ENCODE measurements around the gene ARMC9.

The ARMC9 gene

DNA sequence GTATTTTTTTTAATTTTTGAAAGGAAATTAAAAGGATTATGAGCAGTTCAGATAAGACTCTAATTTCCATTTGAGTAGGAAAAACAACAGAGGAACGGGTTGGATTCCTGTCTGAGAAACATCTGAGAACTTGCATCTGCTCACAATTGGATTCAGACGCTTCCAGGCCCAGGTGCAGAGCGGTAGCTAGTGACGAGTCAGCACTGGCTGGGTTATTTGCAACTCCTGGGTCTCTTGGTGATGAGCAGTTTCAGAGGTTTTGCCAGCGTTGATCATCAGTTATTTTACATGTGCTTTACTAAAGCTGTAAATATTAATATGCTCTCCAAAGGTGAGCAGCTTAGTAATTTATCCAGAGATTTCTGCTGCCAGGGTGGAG lies 158.0 kb downstream of the ARMC9 start:
- Mint-ChIP-seq H3K27me3 (no peaks in the 10 kb centered on the region), H3K4me3 (no peak overlapping the region), H3K27ac (ENCODE audit: low read depth) (no peak overlapping the region), H3K9me3 (no peaks in the 10 kb centered on the region), H3K36me3 (ENCODE audit: insufficient read depth) (peaks cover 2% of the 10 kb centered on the region), H3K4me1 (no peaks in the 10 kb centered on the region)
- no peak for DNase-seq (ENCODE audit: low spot score in 2 of 2)
- no peak for ATAC-seq (replicated peaks; ENCODE audit: extremely low read depth, poor library complexity, severe bottlenecking)

GRCh38 chr2:231357048-231357447 lies 158.6 kb downstream of the ARMC9 start:
- Mint-ChIP-seq H3K4me3 (no peak overlapping the region), H3K4me1 (no peaks in the 10 kb centered on the region), H3K9me3 (no peaks in the 10 kb centered on the region), H3K27ac (ENCODE audit: low read depth) (no peak overlapping the region), H3K36me3 (ENCODE audit: insufficient read depth) (peaks cover 2% of the 10 kb centered on the region), H3K27me3 (no peaks in the 10 kb centered on the region)
- DNase-seq (ENCODE audit: low spot score in 2 of 2) (no peak), ATAC-seq (replicated peaks; ENCODE audit: extremely low read depth, poor library complexity, severe bottlenecking) (no peak)

GRCh38 chr2:231357931-231358330 lies 159.5 kb downstream of the ARMC9 start:
- no peak for DNase-seq (ENCODE audit: low spot score in 2 of 2)
- Mint-ChIP-seq H3K27ac (ENCODE audit: low read depth) (no peak overlapping the region), H3K4me1 (peaks cover 8% of the 10 kb centered on the region), H3K36me3 (ENCODE audit: insufficient read depth) (peaks cover 2% of the 10 kb centered on the region), H3K4me3 (no peak overlapping the region), H3K9me3 (no peaks in the 10 kb centered on the region), H3K27me3 (no peaks in the 10 kb centered on the region)
- no peak for ATAC-seq (replicated peaks; ENCODE audit: extremely low read depth, poor library complexity, severe bottlenecking)

DNA sequence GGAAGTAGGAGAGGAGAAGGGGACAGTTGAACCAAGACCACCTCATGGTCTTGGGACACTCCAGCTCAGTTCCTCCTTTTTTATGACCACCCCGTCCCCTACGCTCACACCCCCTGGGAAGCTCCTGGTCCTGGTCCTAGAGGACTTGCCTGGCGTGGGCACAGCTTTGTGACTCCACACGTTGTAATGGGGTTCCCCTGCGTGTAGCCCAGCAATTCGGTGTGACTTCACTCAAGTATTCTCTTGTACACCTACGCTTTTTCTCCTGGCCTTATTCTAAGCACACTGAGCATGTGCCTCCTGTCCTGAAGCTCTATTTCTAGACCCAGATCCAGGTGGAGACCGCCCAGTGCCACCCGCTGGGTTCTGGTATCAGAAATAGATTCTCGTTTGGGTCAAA lies 161.0 kb downstream of the ARMC9 start:
- Mint-ChIP-seq H3K27ac (ENCODE audit: low read depth) (no peak overlapping the region), H3K4me3 (no peak overlapping the region), H3K27me3 (no peaks in the 10 kb centered on the region), H3K9me3 (no peaks in the 10 kb centered on the region), H3K4me1 (peaks cover 9% of the 10 kb centered on the region), H3K36me3 (ENCODE audit: insufficient read depth) (no peaks in the 10 kb centered on the region)
- DNase-seq (ENCODE audit: low spot score in 2 of 2): no peak
- ATAC-seq (replicated peaks; ENCODE audit: extremely low read depth, poor library complexity, severe bottlenecking): no peak

GRCh38 chr2:231359948-231360347 lies 161.5 kb downstream of the ARMC9 start:
- DNase-seq (ENCODE audit: low spot score in 2 of 2) (no peak), ATAC-seq (replicated peaks; ENCODE audit: extremely low read depth, poor library complexity, severe bottlenecking) (no peak)
- Mint-ChIP-seq H3K27ac (ENCODE audit: low read depth) (no peak overlapping the region), H3K27me3 (no peaks in the 10 kb centered on the region), H3K4me3 (no peak overlapping the region), H3K9me3 (no peaks in the 10 kb centered on the region), H3K36me3 (ENCODE audit: insufficient read depth) (no peaks in the 10 kb centered on the region), H3K4me1 (peaks cover 9% of the 10 kb centered on the region)

DNA sequence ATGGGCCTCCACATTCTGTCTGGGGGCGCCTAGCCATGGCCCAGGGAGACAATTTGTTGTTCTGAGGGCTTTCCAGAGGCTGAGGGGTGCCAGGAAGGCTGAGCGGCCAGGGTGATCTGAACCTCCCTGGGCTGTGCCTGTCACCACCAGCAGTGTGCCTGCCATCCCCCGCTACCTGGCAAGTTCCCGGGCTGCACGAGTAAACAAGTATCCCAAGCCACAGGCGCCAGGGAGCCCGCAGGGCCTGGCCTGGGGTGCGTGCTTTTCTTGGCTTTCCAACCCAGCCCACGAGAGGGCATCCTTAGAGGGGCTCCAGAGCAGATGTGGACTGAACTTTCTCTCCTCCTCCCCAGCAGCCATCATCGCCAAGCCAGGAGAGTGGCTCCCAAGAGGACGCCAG lies 162.0 kb downstream of the ARMC9 start:
- Mint-ChIP-seq H3K9me3 (no peaks in the 10 kb centered on the region), H3K4me3 (no peak overlapping the region), H3K36me3 (ENCODE audit: insufficient read depth) (no peaks in the 10 kb centered on the region), H3K4me1 (peaks cover 9% of the 10 kb centered on the region), H3K27me3 (no peaks in the 10 kb centered on the region), H3K27ac (ENCODE audit: low read depth) (no peak overlapping the region)
- ATAC-seq (replicated peaks; ENCODE audit: extremely low read depth, poor library complexity, severe bottlenecking) (no peak), DNase-seq (ENCODE audit: low spot score in 2 of 2) (no peak)

GRCh38 chr2:231360881-231361371 lies 162.5 kb downstream of the ARMC9 start:
- ATAC-seq (replicated peaks; ENCODE audit: extremely low read depth, poor library complexity, severe bottlenecking): no peak
- Mint-ChIP-seq H3K4me1 (peaks cover 9% of the 10 kb centered on the region), H3K27me3 (no peaks in the 10 kb centered on the region), H3K36me3 (ENCODE audit: insufficient read depth) (no peaks in the 10 kb centered on the region), H3K27ac (ENCODE audit: low read depth) (no peak overlapping the region), H3K9me3 (no peaks in the 10 kb centered on the region), H3K4me3 (no peak overlapping the region)
- DNase-seq (ENCODE audit: low spot score in 2 of 2): no peak

- peak; percentile 46 for ATAC-seq (replicated peaks; ENCODE audit: extremely low read depth, poor library complexity, severe bottlenecking)
- no peaks in the 10 kb centered on the region for H3K9me3 Mint-ChIP-seq
- H3K27me3 Mint-ChIP-seq: no peaks in the 10 kb centered on the region
- H3K4me1 Mint-ChIP-seq: peaks cover 9% of the 10 kb centered on the region
- no peak for DNase-seq (ENCODE audit: low spot score in 2 of 2)
- no peak overlapping the region for H3K4me3 Mint-ChIP-seq
- H3K36me3 Mint-ChIP-seq (ENCODE audit: insufficient read depth): no peaks in the 10 kb centered on the region
- peak overlapping the region; percentile 48 for H3K27ac Mint-ChIP-seq (ENCODE audit: low read depth)
These were observed 163.5 kb downstream of the ARMC9 start for GRCh38 chr2:231361701-231362554.

DNA sequence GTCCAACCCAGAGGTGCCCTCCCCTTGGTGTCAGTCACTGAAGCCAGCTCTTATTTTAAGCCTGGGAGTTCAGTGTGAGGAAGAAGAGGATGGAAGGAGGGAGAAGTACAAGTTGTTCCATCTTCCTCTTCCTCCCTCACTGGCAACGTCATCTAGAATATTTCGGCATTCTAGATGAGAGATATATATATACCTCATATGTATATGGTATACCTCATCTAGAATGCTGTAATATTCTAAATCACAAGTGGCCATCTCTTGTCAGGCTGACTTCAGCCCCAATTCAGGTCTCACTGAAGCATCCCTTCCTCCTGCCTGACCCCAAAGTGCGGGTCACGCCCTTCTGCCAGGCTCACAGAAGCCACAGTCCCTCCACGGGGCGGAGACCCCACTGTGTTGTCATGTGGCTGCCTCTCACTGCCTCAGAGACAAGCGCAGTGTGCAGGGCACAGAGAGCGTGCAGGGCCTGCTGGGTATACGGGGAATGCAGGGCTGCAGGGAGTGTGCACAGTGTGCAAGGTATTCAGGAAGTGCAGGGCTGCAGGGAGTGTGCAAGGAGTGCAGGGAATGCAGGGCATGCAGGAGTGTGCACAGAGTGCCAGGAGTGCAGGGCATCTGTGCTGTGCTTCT lies 164.2 kb downstream of the ARMC9 start:
- DNase-seq (ENCODE audit: low spot score in 2 of 2) (no peak), ATAC-seq (replicated peaks; ENCODE audit: extremely low read depth, poor library complexity, severe bottlenecking) (no peak)
- H3K4me3 Mint-ChIP-seq: no peak overlapping the region
- H3K27ac Mint-ChIP-seq (ENCODE audit: low read depth): peak overlapping the region; percentile 48
- peaks cover 9% of the 10 kb centered on the region for H3K4me1 Mint-ChIP-seq
- no peaks in the 10 kb centered on the region for H3K9me3 Mint-ChIP-seq
- H3K36me3 Mint-ChIP-seq (ENCODE audit: insufficient read depth): no peaks in the 10 kb centered on the region
- H3K27me3 Mint-ChIP-seq: no peaks in the 10 kb centered on the region

DNA sequence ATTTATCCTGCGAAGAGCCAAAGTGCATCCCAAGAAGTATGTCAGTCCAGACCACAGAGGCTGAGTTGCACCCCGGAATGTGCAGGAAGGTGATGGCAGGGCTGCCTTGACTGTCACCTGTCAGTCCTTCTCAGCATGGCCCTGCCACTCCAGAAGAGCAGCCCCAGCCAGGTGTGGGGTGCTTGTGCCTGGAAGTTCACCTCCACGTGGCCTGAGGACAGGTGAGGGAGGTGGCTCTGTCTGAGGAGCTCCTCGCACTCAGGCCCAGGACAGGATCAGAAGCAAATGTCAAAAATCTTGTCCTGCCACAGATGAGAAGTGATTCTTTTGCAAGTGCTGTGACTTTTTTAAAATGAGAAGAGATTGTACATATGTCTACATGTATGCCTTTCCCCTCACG lies 165.6 kb downstream of the ARMC9 start:
- no peaks in the 10 kb centered on the region for H3K9me3 Mint-ChIP-seq
- DNase-seq (ENCODE audit: low spot score in 2 of 2) (no peak), ATAC-seq (replicated peaks; ENCODE audit: extremely low read depth, poor library complexity, severe bottlenecking) (no peak)
- no peak overlapping the region for H3K27ac Mint-ChIP-seq (ENCODE audit: low read depth)
- H3K4me3 Mint-ChIP-seq: no peak overlapping the region
- peaks cover 9% of the 10 kb centered on the region for H3K4me1 Mint-ChIP-seq
- H3K36me3 Mint-ChIP-seq (ENCODE audit: insufficient read depth): no peaks in the 10 kb centered on the region
- no peaks in the 10 kb centered on the region for H3K27me3 Mint-ChIP-seq

DNA sequence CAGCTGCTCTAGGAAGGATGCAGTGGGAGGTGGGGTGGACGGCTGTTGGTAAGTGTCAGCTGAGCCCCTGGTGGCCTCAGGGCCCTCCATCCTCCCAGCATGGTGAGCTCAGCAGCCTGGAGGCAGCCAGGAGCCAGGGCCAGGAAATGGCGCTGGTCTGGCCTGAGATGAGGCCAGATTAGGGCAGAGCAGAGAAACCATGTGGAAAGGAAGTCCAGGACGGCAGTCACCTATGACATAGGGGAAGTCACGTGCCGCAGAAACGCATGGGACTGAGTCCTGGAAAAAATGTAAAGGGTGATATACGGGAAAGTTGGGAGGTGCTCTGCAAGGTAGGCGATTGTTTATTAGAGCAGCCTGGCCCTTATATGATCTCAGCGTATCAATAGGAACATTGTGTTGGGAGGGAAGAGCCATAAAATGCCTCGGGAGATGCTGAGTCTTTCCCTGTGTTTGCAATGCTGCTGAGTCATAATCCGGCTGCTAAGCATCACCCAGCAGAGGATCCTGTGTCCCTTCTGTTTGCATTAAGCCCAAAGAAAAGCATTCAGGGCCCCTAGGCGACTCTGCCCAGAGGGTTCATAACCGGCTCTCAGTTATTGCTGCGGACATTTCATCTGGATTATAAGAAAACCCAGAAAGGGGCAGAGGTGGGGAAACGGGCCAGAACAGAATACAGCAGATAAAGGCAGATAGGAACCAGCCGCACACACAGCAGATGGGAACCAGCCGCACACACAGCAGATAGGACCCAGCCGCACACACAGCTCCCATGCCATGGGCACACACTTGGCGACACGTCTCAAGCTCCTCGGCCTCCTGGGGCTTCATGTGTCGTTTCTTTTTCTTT lies 166.8 kb downstream of the ARMC9 start:
- Mint-ChIP-seq H3K4me3 (no peak overlapping the region), H3K9me3 (no peaks in the 10 kb centered on the region), H3K4me1 (peaks cover 9% of the 10 kb centered on the region), H3K27ac (ENCODE audit: low read depth) (no peak overlapping the region), H3K36me3 (ENCODE audit: insufficient read depth) (no peaks in the 10 kb centered on the region), H3K27me3 (no peaks in the 10 kb centered on the region)
- DNase-seq (ENCODE audit: low spot score in 2 of 2) (no peak), ATAC-seq (replicated peaks; ENCODE audit: extremely low read depth, poor library complexity, severe bottlenecking) (no peak)

DNA sequence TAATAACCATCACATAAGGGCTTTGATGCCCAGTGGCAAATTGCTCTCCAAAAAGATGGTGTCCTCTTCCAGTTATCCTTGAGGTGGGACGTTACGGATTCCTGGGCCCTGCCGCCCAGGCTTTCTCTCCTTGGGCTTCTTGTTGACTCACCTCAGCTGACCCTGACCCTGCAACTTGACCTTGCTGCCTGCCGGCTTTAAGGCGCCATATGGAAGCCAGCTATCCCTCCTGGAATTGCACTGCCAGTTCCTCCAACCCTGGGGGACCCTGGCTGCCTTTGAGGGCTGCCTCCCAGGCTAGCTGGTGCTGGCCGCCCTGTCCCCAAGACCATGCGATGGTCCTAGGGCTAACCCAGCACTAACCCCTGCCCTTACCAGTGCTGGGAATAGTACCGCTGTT lies 168.7 kb downstream of the ARMC9 start:
- no peak overlapping the region for H3K27ac Mint-ChIP-seq (ENCODE audit: low read depth)
- H3K4me3 Mint-ChIP-seq: no peak overlapping the region
- H3K9me3 Mint-ChIP-seq: no peaks in the 10 kb centered on the region
- no peaks in the 10 kb centered on the region for H3K27me3 Mint-ChIP-seq
- H3K36me3 Mint-ChIP-seq (ENCODE audit: insufficient read depth): peaks cover 3% of the 10 kb centered on the region
- peaks cover 8% of the 10 kb centered on the region for H3K4me1 Mint-ChIP-seq
- no peak for ATAC-seq (replicated peaks; ENCODE audit: extremely low read depth, poor library complexity, severe bottlenecking)
- no peak for DNase-seq (ENCODE audit: low spot score in 2 of 2)
